CD14-positive monocyte (primary cell): ENCODE data around the gene SMIM35. TPM values are rescaled to one million over a fixed set of nuclear protein-coding genes. Genes with fewer than 3 reads are reported as not detected.

ENCODE experiments used
- DNase-seq, 3 donors: peaks; one replicate each; pipeline ENCODE4 v3.0.0-alpha.2; 2011 to 2022
- H2AFZ ChIP-seq: 2 replicates; pipeline ENCODE4 v1.6.0; 2012; ENCODE audit warnings: mild to moderate bottlenecking, low read depth, low read length, inconsistent platforms; ENCODE audit not compliant: insufficient read depth, poor library complexity, severe bottlenecking
- H3K27ac ChIP-seq, 2 donors: 1 replicate in 1 of 2; 2 replicates in 1 of 2; pipeline ENCODE4 v1.5.1; 2012 to 2013; ENCODE audit warnings: low read length in 2 of 2, control low read depth in 1 of 2, inconsistent platforms in 1 of 2, low read depth in 1 of 2, mild to moderate bottlenecking in 1 of 2
- H3K27me3 ChIP-seq, 2 donors: one replicate each; pipeline versions ENCODE4 v1.6.0 to v1.6.1; 2011 to 2013; ENCODE audit warnings: low read length in 2 of 2; ENCODE audit not compliant: control insufficient read depth in 2 of 2, insufficient read depth in 2 of 2
- H3K36me3 ChIP-seq, 2 donors: replicated peaks in 1 of 2; 1 replicate in 1 of 2; 2 replicates in 1 of 2; pipeline versions ENCODE4 v1.5.1 to v1.6.1; 2012 to 2013; ENCODE audit warnings: low read length in 2 of 2, control low read depth in 1 of 2, inconsistent platforms in 1 of 2, mild to moderate bottlenecking in 1 of 2; ENCODE audit not compliant: insufficient read depth in 2 of 2, control insufficient read depth in 1 of 2
- H3K4me1 ChIP-seq, 2 donors: 1 replicate in 1 of 2; 2 replicates in 1 of 2; pipeline versions ENCODE4 v1.5.1 to v1.6.1; 2012 to 2013; ENCODE audit warnings: low read length in 2 of 2, control low read depth in 1 of 2, inconsistent platforms in 1 of 2, mild to moderate bottlenecking in 1 of 2, moderate library complexity in 1 of 2; ENCODE audit not compliant: insufficient read depth in 2 of 2, control insufficient read depth in 1 of 2
- H3K4me2 ChIP-seq: replicated peaks from 2 replicates; pipeline ENCODE3; 2012; ENCODE audit warnings: low read length, moderate library complexity, mild to moderate bottlenecking; ENCODE audit not compliant: poor library complexity, severe bottlenecking; ENCODE audit errors: extremely low read depth
- H3K4me3 ChIP-seq, 3 experiments: fragments of 200-600 bp in 1 of 3; sonication (generic) in 1 of 3; replicated peaks in 1 of 3; 1 replicate in 2 of 3; 2 replicates in 1 of 3; pipeline ENCODE4 v1.5.1; 2011 to 2013; ENCODE audit warnings: low read length in 3 of 3, mild to moderate bottlenecking in 3 of 3, control low read depth in 2 of 3, low read depth in 2 of 3, inconsistent platforms in 1 of 3, moderate library complexity in 1 of 3
- H3K79me2 ChIP-seq: 2 replicates; pipeline ENCODE4 v1.6.0; 2012; ENCODE audit warnings: mild to moderate bottlenecking, control low read depth, inconsistent platforms, low read length, moderate library complexity; ENCODE audit not compliant: insufficient read depth
- H3K9ac ChIP-seq: 2 replicates; pipeline ENCODE4 v1.6.0; 2017; ENCODE audit warnings: low read length, mild to moderate bottlenecking; ENCODE audit not compliant: insufficient read depth, poor library complexity, severe bottlenecking
- H3K9me3 ChIP-seq, 2 donors: replicated peaks in 1 of 2; 1 replicate in 1 of 2; 2 replicates in 1 of 2; pipeline versions ENCODE4 v1.5.1 to v1.6.1; 2012 to 2013; ENCODE audit warnings: low read length in 2 of 2, control low read depth in 1 of 2; ENCODE audit not compliant: control insufficient read depth in 1 of 2, insufficient read depth in 1 of 2
- H4K20me1 ChIP-seq: 2 replicates; pipeline ENCODE4 v1.6.0; 2012; ENCODE audit warnings: mild to moderate bottlenecking, low read length, control low read depth, moderate library complexity; ENCODE audit not compliant: insufficient read depth
- H3K27ac Mint-ChIP-seq, 7 donors: one replicate each; pipeline ENCODE4 v1.8.0; 2020; ENCODE audit warnings: mild to moderate bottlenecking in 7 of 7, mixed read lengths in 7 of 7, moderate library complexity in 6 of 7, inconsistent platforms in 2 of 7
- H3K27me3 Mint-ChIP-seq, 3 donors: one replicate each; pipeline ENCODE4 v1.8.0; 2021 to 2022; ENCODE audit warnings: low read depth in 3 of 3, mild to moderate bottlenecking in 3 of 3, mixed read lengths in 3 of 3, moderate library complexity in 3 of 3, inconsistent platforms in 1 of 3
- H3K36me3 Mint-ChIP-seq, 2 donors: one replicate each; pipeline ENCODE4 v1.8.0; 2020; ENCODE audit warnings: mixed read lengths in 2 of 2, inconsistent platforms in 1 of 2, mild to moderate bottlenecking in 1 of 2
- H3K4me1 Mint-ChIP-seq: one replicate; pipeline ENCODE4 v1.8.0; 2020; ENCODE audit warnings: mild to moderate bottlenecking, mixed read lengths
- H3K4me3 Mint-ChIP-seq, 2 donors: one replicate each; pipeline ENCODE4 v1.8.0; 2020; ENCODE audit warnings: mild to moderate bottlenecking in 2 of 2, mixed read lengths in 2 of 2, moderate library complexity in 1 of 2
- H3K9me3 Mint-ChIP-seq, 7 donors: one replicate each; pipeline ENCODE4 v1.8.0; 2020 to 2022; ENCODE audit warnings: mixed read lengths in 7 of 7, mild to moderate bottlenecking in 6 of 7, moderate library complexity in 6 of 7, inconsistent platforms in 2 of 7
- WGBS: methylation state at CpG from one replicate; pipeline ENCODE4 v1.1.5; 2013; ENCODE audit warnings: missing lambda C conversion rate; ENCODE audit not compliant: insufficient coverage; 5-methylcytosine and 5-hydroxymethylcytosine counted together
- intact Hi-C, 2 donors: fragments of 100-400 bp; cut with micrococcal nuclease; formaldehyde crosslinking; loops; one replicate each; pipeline versions ENCODE4 v1.15.0 to v1.15.1; 2023
- polyA plus RNA-seq, 3 donors: library from polyadenylated mRNA; depleted of rRNA in 1 of 3; unstranded in 2 of 3; stranded (reverse) in 1 of 3; fragments of 300-500 nt in 2 of 3; fragments of >200 nt in 1 of 3; fragmentation: Illumina TruSeq in 2 of 3; gene quantifications; 1 replicate in 2 of 3; 2 replicates in 1 of 3; pipeline ENCODE4 v1.2.3, GENCODE V29; 2012 to 2021
- TF ChIP-seq, protein P1 (sequence below): fragments of 200-600 bp; IDR thresholded peaks from one replicate; pipeline ENCODE4 v1.8.0; 2022; ENCODE audit warnings: antibody characterized with exemption, mild to moderate bottlenecking

Gene SMIM35
- polyA plus RNA-seq, 3 donors: 0.05 to 0.29 (median 0.11) TPM

DNA sequence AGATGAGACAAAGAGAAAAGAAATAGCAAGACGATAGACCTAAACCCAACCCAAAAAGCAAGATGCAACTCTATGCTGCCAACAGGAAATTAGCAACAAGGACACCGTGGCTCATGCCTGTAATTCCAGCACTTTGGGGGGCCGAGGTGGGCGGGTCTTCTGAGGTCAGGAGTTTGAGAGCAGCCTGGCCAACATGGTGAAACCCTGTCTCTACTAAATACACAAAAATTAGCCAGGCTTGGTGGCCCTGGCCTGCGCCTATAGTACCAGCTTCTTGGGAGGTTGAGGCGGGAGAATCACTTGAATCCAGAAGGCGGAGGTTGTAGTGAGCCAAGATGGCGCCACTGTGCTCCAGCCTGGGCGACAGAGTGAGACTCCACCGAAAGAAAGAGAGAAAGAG, 124.9 kb downstream of the SMIM35 start:
- Mint-ChIP-seq H3K27me3 (peaks cover 0 to 2% (median 0%) of the 10 kb centered on the region in 3 donors), H3K27ac (peak overlapping the region in 1 of 7 donors; percentile 27), H3K36me3 (peaks cover 22% of the 10 kb centered on the region in 2 donors), H3K4me1 (peaks cover 20% of the 10 kb centered on the region), H3K9me3 (peaks cover 16 to 25% (median 21%) of the 10 kb centered on the region in 7 donors), H3K4me3 (no peak overlapping the region)
- Histone ChIP-seq H2AFZ (no peak overlapping the region), H3K4me2 (no peak overlapping the region), H3K79me2 (no peaks in the 10 kb centered on the region), H3K9ac (no peak overlapping the region), H3K4me1 (peaks cover 18 to 25% of the 10 kb centered on the region in 2 donors), H3K36me3 (no peaks in the 10 kb centered on the region), H3K4me3 (no peak overlapping the region), H3K27ac (no peak overlapping the region), H4K20me1 (no peaks in the 10 kb centered on the region), H3K9me3 (peaks cover 6 to 19% of the 10 kb centered on the region in 2 donors), H3K27me3 (no peaks in the 10 kb centered on the region)
- no peak for DNase-seq
- TF ChIP-seq, protein P1, sequence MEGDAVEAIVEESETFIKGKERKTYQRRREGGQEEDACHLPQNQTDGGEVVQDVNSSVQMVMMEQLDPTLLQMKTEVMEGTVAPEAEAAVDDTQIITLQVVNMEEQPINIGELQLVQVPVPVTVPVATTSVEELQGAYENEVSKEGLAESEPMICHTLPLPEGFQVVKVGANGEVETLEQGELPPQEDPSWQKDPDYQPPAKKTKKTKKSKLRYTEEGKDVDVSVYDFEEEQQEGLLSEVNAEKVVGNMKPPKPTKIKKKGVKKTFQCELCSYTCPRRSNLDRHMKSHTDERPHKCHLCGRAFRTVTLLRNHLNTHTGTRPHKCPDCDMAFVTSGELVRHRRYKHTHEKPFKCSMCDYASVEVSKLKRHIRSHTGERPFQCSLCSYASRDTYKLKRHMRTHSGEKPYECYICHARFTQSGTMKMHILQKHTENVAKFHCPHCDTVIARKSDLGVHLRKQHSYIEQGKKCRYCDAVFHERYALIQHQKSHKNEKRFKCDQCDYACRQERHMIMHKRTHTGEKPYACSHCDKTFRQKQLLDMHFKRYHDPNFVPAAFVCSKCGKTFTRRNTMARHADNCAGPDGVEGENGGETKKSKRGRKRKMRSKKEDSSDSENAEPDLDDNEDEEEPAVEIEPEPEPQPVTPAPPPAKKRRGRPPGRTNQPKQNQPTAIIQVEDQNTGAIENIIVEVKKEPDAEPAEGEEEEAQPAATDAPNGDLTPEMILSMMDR: no peak
- intact Hi-C loops: no loop called here
- 97% methylated on average over 5 of the region's 10 CpGs for WGBS

DNA sequence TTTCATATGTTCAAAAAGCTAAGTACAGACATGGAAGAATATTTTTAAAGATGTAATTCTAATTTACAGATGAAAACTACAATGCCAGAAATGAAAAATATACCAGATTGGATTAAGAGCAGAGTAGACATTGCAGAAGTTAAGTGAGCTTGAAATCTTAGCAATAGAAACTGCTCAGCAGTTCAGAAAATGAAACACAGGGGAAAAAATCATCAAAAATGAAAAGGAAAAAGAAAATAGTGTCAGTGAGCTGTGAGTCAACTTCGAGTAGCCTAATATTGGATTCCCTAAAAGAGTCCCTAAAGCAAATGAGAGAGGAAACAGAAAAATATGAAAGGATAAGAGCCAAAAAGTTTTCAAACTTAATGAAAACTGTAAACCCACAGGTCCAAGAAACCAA, 126.4 kb downstream of the SMIM35 start:
- Histone ChIP-seq H3K27me3 (no peaks in the 10 kb centered on the region), H4K20me1 (no peaks in the 10 kb centered on the region), H3K9ac (no peak overlapping the region), H3K36me3 (no peaks in the 10 kb centered on the region), H3K79me2 (no peaks in the 10 kb centered on the region), H2AFZ (no peak overlapping the region), H3K4me2 (peak overlapping the region; percentile 45), H3K27ac (peak overlapping the region in 1 of 2 donors; percentile 87), H3K9me3 (peaks cover 6 to 19% of the 10 kb centered on the region in 2 donors), H3K4me1 (peaks cover 18 to 25% of the 10 kb centered on the region in 2 donors), H3K4me3 (peak overlapping the region in 1 of 3 experiments; percentile 53)
- peaks cover 18 to 26% (median 21%) of the 10 kb centered on the region in 7 donors for H3K9me3 Mint-ChIP-seq
- H3K27ac Mint-ChIP-seq: peak overlapping the region; percentile 87 to 97 (median 94)
- WGBS: no CpG with 5 or more reads among the region's 1 CpG
- peaks cover 20% of the 10 kb centered on the region for H3K4me1 Mint-ChIP-seq
- no peak for DNase-seq
- no peak overlapping the region for H3K4me3 Mint-ChIP-seq
- TF ChIP-seq, protein P1: no peak
- peaks cover 0 to 2% (median 0%) of the 10 kb centered on the region in 3 donors for H3K27me3 Mint-ChIP-seq
- intact Hi-C loops: no loop called here
- H3K36me3 Mint-ChIP-seq: peaks cover 22 to 25% of the 10 kb centered on the region in 2 donors
